NCI-H2227 (cell line): ENCODE data around the gene STYK1.

Experiments
- DNase-seq: peaks from one replicate; lab custom pipeline; 2025; ENCODE audit not compliant: unreplicated experiment; lab: John Stamatoyannopoulos, UW

The STYK1 gene

GRCh38 chr12:10673659-10674384 lies at the start of gene STYK1:
TSS of gene STYK1 (minus strand) at chr12:10674052. CDS start at chr12:10634618, 39,434 bp downstream.
- peak; percentile 59 for DNase-seq

DNA sequence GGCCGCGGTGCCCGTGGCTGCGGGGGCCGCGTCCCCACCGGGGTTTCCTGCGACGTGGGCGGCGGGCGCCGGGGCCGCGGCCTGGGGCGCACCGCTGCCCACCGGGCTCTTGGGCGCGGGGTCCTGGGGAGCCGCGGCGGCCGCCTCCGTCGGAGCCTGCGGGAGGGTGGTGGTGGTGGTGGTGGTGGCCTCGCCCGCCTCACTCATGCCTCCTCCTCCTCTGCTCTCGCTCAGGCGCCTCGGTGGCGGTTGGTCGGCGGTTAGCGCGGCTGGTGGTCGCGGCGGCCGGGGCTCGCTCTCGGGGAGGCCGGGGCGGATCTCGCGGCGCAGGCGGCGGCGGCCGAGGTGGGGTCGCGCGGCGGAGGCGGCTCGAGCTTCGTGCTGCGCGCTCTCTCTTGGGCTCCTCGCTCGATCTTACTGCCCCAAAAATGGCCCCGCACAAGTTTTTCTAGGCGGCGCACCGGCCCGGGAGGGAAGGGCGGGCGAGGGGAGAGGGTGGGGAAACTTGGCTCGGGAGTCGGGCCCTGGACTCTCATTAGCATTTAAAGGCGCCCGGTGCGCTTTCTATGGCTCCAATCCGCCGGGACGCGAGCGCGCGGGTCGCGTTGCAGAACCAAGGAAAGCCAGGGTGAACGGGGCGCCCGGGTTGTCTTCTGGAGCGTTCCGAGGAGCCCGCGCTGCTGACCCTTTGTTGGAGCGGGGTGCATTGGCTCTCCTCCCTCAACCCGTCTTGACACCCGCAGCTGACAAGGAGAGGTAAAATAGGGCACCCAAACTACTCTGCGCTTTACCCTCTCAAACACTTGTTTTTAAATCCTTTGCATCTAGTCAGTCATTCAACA lies 49.3 kb upstream of the STYK1 start, which contains the start of gene YBX3:
Gene YBX3 (minus strand): TSS at position 419 of the 842 bp plus-strand sequence. CDS start 212 bp downstream, at position 207.
- DNase-seq, result no peak

GRCh38 chr12:10722502-10722904 lies 48.7 kb upstream of the STYK1 start:
- DNase-seq, result no peak

DNA sequence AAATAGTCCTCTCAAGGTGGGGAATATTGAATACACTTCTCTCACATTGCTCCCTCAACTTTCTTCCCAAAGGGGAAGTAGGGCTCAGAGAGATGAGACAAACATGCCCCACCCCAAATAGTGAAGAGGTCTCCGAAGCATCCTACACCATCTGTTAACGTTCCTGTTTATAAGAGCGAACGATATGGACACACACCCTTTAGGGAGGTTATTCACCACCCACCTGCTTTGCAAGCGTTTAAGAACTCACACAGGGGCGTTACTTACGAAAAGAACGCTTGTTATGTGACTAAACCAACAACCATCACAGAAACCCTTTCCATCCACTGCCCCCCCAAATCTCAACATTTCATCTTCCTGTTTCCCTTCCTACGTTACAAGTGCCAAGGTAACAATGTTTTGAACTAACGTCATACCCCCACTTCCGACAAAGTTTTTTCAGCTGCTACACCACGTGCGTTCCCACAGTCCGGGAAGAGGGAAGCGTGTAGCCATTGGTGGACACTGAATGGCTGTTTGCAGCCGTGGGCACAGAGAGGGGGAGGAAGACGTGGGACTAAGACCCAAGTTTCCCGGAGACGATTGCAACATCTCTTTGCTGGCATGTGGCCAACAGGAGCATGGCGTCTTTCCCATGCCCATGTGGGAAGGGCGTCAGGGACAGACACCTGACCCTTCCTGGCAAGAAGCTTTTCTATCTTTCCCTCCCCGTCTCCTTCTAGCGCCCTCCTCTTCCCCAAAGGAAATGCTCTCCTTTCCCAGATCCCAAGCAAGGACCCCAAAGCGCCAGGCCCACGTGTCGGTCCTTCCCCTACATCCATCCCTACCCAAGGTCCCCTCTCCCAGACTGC lies 48.0 kb upstream of the STYK1 start:
- DNase-seq, result no peak

DNA sequence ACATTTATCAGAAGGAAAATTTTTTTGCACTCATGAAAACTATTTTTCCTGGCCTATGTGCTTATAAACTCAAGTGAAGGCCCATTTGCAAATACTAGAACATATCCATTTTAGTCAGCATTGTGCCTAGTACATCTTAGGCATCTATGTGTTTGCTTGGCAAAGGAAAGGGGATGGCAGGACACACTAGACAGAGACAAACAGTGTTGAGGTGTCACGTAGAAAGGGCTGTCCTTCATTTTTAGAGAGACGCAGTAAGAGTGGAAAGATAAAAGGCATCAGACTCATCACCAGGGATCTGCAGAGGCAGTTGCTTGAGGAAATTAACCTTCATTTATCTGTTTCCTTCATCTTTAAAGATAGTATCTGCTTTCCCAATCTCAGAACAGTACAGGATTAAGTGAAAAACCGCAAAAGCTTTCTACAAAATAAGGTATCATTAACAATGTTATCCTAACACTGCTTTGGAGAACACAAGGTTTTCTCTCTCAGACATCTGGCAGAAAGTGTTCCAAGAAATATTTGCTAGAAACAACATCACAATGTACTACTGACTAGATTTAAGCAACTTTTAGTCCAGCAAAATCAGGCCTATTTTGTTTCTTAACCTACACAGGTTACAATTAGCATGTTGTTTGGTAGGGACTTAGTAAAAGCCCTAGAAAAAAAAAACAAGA lies 47.3 kb upstream of the STYK1 start:
- DNase-seq, result no peak

DNA sequence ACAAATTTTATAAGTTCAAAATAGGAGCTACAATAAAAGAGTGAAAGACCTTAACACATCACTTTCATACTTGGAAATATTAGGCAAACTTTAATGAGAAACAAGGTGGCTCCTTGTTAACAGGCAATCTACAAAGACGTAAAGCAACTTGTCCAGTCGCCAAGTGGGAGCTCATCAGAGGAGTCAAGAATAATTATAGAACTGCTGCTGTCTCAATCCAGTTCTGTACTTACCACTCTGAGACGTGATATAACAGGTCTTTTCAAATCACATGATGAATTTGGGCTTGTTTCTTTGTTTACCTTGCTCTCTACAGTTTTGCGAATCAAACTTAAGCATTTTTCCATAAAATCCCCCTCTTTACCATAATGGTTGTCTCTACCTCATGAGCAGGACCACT lies 45.6 kb upstream of the STYK1 start:
- DNase-seq, result no peak

DNA sequence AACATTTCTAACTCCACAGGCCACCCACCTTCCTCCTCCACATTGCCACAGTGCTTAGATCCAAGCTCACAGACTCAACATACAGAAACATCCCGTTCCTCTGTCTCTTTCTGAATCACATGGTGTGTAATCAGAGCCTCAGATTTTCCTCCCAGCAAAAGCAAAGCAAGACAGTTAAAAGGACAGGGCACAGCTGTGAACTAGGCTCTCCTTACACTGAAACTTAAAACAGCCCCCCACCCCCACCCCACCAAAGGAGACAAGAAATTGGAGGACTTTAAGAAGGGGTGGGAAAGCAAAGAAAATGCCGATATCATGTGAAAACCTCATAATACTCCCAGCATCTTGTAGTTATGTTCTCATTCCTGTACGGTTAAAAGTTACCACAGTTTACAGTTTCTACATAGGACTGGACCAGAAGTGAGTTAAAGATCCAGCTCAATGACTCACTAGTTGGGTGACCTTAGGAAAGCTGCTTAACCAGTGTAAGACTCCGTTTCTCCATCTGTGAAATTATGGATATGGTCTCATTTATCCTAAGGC lies 44.5 kb upstream of the STYK1 start:
- no peak for DNase-seq

DNA sequence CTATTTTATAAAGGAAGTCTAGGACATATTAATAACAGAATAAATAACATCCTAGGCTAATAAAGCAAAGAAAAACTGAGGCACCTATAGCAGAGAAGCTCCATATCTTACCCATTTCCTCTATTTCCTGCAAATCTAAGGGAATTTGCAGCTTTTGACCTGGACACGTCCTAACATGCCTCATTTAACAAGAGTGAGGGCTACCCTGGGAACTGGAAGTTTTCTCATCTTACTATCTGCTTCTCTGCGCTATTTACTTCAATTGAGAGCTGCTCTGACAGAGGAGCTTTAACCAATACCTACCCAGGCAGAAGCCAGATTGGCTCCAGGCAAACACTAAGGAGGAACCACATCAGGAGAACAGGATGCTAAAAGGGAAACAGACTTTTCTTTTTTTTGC lies 43.6 kb upstream of the STYK1 start:
- DNase-seq, result no peak

- DNase-seq, result no peak
Observed at GRCh38 chr12:10716704-10717315, 43.0 kb upstream of the STYK1 start.

- DNase-seq, result no peak
Observed at GRCh38 chr12:10716277-10716676, 42.4 kb upstream of the STYK1 start.

DNA sequence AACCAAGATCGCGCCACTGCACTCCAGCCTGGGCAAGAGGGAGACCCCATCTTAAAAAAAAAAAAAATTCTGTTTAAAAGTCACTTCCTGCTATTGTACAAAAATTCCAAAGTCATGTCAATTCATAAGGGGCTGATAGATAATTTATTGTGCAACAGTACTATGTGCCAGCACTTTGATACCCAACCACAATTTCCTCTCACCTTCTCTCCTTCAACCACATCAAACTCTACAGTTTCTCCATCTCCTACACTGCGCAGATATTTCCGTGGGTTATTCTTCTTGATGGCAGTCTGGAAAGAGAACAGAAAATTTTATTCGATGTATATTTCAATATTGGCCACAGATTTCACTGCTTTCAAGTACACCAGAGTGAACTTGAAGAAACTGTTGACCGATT lies 41.6 kb upstream of the STYK1 start:
- no peak for DNase-seq

DNA sequence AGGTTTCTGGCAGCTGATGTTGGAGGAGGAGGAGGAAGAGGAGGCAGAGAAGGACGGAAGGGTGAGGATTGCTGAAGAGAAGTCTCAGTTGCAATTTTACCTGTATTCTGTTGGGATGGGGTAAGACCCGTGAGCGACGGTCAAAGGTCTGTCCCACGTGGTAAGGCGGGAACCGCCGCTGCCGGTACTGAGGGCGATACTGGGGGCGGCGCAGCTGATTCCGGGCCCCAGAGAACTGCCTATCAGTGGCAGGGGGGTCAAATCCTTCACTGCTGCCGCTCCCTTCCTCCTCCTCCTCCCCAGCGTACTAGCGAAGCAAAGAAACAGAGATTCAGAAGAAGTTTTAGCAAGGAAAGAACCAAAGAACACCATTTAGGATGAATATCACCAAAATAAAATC lies 36.0 kb upstream of the STYK1 start:
- DNase-seq, result no peak

GRCh38 chr12:10708862-10709261 lies 35.0 kb upstream of the STYK1 start:
- no peak for DNase-seq

DNA sequence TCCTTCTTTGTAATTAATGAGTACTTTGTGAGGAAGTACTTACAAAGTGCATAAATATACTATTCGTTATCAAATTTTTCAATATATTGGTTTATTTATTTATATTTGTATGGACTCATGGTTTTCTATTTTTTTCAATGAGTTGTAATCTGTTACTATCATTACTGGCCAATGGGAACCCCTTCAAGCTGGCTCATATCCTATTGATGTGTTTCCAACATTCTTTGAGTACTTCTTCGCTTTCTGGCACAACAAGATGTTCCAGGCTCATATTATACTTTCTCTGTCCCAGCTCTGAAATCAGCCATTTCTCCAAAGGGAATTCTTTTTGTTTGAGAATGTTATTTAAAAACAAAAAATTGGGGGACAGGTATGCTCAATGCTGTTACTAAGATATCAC lies 31.8 kb upstream of the STYK1 start:
- no peak for DNase-seq

DNA sequence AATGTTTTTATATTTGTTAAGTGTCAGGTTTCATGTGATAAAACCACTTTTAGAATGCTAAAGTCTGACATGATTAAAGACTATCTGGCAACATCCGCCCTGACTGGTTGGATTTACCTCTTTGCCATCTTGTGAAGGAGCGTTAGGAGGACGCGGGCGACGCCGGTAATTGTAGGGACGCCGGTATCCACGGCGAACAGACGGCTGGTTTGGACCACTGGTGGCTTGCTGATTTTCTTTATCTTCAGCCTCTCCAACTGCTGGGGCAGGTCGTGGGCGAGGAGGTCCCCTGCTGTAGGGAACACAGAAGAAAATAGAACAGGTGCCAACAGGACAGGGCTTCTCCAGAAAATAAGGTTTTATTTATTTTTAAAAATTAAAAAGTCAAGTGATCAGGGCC lies 28.0 kb upstream of the STYK1 start:
- no peak for DNase-seq

DNA sequence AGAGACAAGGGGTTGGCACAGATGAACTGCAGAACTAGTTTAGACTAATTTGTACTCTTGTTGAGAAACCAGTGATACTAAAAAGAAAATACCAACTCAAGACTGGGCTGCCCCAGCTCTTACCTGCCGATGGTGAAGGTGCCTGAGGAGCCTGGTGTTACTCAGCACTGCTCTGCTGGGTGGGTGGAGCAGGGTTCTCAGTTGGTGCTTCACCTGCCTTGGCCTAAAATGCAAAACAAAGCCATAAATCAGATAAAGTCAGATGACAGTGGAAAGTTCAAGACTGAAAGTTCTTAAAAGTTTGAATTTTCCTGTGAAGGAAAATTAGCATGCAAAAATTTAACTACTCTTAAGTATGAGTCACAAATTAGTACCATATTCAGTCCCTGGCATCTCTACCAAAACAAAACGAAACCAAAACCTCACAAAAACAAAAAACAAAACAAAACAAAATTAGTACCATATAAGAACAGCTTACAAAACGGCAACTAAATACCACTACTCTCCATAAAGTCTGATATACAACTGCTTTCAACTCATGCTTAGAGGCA lies 27.4 kb upstream of the STYK1 start:
- no peak for DNase-seq

DNA sequence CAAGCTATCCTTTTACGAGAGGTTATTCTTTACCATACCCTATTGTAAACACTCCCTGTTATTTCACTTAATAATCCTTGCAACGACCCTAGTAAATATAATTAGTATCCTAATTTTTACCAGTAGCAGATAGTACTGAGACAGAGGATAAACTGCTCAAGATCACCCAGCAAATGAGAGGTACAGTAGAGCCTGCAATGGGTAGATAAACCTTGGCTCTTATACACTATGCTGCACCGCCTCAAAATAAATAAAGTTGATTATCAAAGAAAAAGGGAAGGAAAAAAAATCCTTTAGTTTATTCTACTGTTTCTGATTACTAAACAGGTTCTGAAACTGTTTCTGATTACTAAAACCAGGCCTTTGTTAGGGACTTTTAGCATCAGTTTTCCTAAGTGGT lies 26.7 kb upstream of the STYK1 start:
- no peak for DNase-seq

GRCh38 chr12:10697862-10698261 lies 24.0 kb upstream of the STYK1 start:
- no peak for DNase-seq

GRCh38 chr12:10697156-10697555 lies 23.3 kb upstream of the STYK1 start:
- no peak for DNase-seq

DNA sequence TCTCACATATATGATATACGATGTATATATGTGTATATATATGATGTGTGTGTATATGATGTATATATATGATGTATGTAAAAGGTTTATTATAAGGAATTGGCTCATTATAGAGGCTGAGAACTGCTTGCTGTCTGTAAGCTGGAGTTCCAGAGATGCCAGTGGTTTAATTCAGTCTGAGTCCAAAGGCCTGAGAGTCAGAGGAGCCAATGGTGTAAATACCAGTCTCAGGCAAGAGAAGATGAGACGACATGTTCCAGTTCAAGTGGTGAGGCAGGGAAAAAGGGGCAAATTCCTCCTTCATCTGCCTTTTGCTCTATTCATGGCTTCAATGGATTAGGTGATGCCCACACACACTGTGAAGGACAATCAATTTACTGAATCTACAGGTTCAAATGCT lies 17.1 kb upstream of the STYK1 start:
- DNase-seq, result no peak
